GM18951 (cell line): ENCODE data around the gene ABCD4.
"Not testable (repeated sequence)": the region's sequence is repeated elsewhere in the genome, so short reads cannot be mapped to it uniquely, and the experiment has no call there.

Experiments used
- POLR2A ChIP-seq: IDR thresholded peaks from 4 replicates; pipeline ENCODE4 v1.6.1; 2011; ENCODE audit warnings: mild to moderate bottlenecking; ENCODE audit not compliant: insufficient read length, insufficient read depth; ENCODE audit errors: extremely low read depth
- in situ Hi-C: fragments of 300-500 bp; cut with MboI; formaldehyde crosslinking; loops from one replicate; pipeline ENCODE4 v1.12.0; 2022; ENCODE audit warnings: low sequenced_read_pairs, mixed read lengths, inconsistent platforms; ENCODE audit not compliant: unreplicated experiment

Gene ABCD4

DNA sequence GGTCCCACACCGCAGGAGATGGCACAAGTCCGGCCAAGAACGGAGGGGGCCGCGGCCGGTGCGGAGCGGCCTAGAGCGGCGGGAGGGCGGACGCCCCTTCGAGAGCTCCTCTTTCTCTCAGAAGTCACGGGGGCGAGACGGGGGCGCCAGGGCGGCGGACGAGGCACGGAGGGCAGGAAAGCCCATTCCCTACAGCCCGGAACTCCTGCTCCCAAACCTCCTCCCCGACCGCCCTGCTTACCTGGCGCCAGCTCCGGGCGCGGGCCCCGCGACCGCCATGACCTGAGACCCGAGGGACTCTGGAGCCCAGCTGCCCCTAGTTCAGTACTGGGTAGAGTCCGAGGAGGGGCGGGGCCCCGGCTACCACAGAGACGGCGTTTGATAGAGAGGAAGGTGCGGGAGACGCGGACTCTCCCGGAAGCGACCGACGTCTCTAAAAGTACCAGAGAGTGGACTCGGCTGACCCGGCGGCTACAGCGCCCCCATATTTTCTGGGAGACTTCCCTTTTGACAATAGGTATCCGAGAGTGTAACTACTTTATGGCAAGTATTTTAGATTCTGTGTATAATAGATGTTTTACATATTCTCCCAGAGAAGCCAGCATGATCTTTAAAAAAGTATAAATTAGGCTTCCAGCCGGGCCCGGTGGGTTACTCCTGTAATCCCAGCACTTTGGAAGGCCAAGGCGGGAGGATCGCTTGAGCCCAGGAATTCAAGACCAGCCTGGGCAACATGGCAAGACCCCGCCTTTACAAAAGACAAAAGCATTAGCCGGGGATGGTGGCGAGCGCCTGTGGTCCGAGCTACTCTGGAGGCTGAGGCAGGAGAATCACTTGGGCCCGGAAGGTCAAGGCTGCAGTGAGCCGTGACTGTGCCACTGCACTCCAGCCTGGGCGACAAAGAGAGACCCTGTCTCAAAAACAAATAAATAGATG, at the start of gene ABCD4:
Gene ABCD4 (minus strand): TSS at position 301 of the 936 bp plus-strand sequence. CDS start 22 bp downstream, at position 279.
- in situ Hi-C loops, result no loop called here
- TF ChIP-seq POLR2A, result peak; percentile 93

DNA sequence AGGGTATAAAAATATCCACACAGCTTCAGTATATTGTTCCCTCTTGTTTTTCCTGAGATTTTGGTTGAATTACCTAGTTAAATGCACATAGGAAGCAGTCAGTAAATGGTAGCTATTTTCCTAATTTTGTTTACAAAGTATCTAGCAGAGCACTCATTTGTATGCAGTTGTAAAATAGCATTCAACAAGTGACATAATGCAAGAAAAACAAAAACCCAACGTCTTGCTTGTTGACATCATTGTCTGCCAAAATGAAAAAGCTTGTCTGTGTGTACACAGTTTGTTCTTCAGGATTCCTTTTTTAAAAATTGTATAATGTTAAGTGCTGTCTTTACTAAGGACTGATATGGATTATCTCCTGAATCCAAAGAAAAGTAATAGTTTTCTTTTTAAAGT, 48.2 kb upstream of the ABCD4 start:
- in situ Hi-C loops, result loop anchor here (10.0 kb wide), 1 partner anchor 144 kb away; the partner anchor contains the start of genes ISCA2 and NPC2

DNA sequence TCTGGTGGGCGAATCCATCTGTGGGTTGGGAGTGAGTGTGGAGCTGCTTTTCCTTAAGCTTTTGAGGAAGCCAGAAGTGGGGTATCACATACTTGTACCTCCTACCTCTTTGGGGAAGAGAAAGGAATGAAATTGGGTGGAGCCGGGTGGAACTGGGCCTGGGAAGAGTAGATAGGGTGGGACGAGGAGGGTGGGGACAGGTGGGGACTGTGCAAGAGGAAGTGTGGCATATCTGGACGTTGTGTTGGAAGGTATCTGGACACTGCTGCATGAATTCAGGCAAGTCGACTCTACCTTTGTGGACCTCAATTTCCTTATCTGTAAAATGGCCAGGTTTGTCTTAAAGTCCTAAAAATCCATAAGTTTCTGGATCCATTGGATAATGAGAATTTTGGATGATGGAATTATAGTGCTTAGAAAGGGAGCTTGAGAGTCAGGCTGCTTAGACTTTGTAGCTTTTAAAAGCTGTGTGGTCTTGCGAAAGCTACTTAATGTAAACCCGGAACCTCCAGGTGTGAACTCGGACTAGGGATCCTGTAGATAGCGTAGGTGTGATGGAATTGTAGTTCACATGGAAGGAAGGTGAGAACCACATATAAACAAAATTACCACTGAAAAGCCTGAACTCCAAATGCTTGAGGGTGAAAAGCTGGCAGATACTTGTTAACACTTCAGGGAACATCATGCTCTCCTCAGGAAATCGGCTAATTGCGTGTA, 47.6 kb upstream of the ABCD4 start:
- no peak for TF ChIP-seq POLR2A
- in situ Hi-C loops, result loop anchor here (10.0 kb wide), 1 partner anchor 144 kb away; the partner anchor contains the start of genes ISCA2 and NPC2

More for the DNA sequence above, 48.2 kb upstream of the ABCD4 start:
- TF ChIP-seq POLR2A, result no peak

DNA sequence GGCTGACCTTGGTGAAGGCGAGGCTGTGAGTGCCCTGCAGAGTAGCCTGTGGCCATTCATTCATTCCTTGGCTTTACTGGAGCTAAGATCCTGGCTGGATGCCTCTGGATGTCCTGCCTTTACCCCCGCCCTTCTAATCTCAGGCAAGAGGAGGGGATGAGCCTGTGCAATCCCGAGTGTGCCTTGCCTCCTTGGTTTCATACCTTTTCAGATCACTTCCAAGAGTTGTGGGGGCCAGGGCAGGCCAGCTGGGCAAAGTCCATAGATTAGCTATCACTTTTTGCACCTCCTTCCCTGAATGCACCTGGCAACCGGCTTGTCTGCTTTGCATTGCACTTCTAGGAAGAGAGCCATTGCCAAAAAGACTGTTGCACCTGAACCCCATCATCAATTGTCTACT, 47.0 kb upstream of the ABCD4 start:
- no peak for TF ChIP-seq POLR2A
- in situ Hi-C loops, result loop anchor here (10.0 kb wide), 1 partner anchor 145 kb away; the partner anchor contains the start of genes ISCA2 and NPC2

DNA sequence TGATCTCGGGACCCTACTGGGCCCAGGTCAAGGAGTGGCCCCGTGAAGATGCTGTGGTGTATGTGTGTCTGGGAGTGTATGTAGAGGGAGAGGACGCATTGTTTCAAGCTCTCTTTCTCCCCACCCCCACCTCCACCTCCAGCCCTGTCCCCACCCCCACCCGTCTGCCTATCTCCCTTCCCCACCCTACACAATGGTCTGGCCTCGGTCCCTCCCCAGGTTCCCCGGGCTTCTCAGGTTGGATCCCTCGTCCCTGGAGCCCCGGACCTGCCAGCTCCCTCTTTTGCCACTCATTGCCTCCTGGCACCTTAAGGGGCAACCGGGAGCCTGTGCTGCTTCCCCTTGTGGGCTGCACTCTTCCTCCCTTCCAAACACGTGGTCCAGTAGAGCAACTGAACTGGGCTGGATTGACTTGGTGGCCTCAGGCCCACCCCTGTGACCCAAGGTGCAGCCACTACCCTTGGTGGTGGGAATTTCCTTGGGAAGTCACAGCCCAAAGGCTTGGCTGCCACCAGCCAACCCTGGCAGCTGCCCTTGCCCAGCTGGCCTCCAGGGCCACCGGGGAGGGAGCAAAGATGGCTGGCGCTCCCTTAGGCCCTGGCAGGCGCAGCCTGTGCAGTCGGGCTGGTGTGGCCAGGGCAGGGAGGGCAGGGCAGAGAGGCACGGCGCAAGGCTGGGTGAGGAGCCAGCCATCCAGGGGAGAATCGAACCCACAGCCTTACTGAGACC, 46.2 kb upstream of the ABCD4 start:
- in situ Hi-C loops, result no loop called here
- no peak for TF ChIP-seq POLR2A

DNA sequence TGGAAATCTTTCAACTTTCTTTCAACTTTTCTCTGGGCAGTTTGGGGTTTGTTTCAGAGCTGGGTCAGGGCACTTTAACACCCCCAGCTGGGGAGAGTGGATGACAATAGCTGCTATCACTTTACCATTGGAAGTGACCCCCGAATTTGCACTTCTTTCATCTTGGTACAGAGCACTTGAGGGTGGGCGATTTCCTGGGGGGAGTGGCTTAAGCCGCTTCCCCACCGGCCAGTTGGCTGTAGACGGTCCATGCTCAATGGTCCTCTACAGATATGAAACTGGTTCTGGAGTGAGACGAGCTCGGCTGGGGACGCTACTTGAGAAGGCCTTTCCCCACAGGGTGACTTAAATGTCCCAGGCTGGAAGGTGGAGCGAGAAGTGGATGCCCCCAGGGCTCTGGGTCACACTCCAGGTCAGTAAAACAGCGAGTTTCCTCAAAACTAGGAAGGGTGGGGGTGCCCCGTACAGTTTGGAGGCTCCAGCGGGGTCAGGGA, 45.6 kb upstream of the ABCD4 start, which contains the start of gene VRTN:
Gene VRTN (plus strand): TSS at position 231 of the 494 bp plus-strand sequence. CDS start 8,313 bp downstream, outside the sequence.
- no peak for TF ChIP-seq POLR2A
- in situ Hi-C loops, result no loop called here

DNA sequence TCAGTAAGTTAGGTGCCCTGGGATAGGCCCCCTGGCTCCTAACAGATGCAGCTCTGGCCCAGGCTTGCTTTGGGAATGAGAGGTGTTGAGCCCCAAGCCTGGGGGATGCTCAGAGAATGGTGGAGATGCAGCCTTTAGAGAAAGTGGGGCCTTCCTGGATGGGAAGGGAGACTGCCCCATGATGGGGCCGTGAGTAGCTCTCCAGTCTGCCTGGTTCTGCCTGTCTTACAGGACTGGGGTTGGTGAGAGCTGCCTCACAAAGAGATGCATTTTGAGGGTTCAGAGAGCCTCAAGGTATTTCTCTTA, 45.0 kb upstream of the ABCD4 start:
- no peak for TF ChIP-seq POLR2A

DNA sequence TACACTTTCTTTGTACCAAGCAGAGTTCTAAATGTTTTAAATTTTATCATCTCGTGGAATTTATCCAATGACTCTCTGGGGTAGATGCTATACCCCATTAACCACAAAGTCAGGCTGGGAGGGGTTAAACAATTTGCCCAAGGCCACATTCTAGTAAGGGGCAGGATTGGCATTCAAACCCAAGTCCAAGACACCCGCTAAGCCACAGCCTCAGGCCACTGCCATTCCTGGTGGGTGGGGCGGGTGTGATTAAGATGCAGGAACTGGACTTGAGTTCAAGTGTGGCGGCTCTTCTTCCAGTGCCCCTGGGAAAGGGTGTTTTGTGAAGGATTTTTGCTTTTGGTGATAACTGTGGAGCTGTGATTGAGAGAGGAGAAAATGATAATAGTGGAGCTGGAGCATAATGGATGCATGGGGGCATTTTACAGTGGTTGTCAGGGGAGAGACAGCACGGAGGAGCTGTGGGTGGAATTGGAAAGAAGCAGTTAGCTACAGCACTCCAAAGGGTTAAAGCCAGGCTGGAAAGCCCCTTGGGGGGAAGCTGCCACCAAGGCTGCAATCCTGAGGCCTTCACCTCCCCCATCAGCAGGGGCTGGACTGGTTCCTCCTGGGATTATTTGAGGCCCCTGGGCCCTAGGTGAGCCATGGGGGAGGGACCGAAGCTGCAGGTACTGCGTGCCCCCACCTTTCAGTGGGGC, 44.5 kb upstream of the ABCD4 start:
- TF ChIP-seq POLR2A, result no peak
- in situ Hi-C loops, result no loop called here

More for the DNA sequence above, 45.0 kb upstream of the ABCD4 start:
- in situ Hi-C loops, result no loop called here

DNA sequence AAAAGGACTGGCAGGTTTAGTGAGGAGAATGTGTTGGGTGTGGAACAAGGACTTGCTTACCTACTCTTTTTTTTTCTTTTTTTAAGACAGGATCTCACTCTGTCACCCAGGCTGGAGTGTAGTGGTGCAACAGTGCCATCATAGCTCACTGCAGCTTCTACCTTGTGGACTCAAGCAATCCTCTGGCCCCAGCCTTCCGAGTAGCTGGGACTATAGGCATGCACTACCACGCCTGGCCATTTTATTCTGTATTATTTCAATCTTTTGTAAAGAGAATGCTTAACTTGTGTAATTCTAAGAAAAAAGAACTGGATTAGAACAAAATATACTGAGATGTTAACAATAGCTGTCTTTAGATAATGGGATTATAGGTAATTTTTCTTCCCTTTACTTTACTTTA, 43.6 kb upstream of the ABCD4 start:
- no peak for TF ChIP-seq POLR2A
- in situ Hi-C loops, result no loop called here

DNA sequence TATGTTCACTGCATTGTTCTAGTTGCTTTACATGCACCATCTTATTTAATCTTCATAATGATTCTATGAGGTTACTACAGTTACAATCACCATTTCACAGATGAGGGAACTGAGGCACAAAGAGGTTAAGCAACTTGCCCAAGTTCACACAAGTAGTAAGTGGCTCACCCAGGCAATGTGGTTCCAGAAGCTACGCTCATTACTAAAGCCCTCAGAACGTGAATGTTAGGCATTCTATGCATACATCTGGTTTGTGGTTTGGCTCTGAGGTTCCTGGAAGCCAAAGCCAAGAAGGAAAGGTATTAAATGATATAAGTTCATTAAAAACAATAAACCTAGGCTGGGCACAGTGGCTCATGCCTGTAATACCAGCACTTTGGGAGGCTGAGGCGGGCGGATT, 31.2 kb upstream of the ABCD4 start:
- TF ChIP-seq POLR2A, result no peak
- in situ Hi-C loops, result no loop called here

DNA sequence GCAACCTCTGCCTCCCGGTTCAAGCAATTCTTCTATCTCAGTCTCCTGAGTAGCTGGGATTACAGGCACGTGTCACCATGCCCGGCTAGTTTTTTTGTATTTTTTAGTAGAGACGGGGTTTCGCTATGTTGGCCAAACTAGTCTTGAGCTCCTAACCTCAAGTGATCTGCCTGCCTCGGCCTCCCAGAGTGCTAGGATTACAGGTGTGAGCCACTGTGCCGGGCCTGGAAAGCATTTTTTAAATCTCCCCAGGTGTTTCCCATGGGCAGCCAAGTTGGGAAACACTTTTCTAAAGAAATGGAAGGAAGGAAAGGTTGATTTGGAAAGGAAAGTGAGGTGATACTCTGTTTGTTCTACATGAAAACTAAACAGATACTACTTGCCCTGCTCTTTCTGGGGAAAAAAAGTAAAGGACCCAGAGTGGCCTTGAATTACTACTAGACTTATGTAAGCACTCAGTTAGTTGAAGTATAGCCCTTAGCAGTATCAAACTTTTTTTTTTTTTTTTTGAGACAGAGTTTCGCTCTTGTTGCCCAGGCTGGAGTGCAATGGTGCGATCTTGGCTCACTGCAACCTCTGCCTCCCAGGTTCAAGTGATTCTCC, 27.3 kb upstream of the ABCD4 start:
- in situ Hi-C loops, result not testable (repeated sequence)

DNA sequence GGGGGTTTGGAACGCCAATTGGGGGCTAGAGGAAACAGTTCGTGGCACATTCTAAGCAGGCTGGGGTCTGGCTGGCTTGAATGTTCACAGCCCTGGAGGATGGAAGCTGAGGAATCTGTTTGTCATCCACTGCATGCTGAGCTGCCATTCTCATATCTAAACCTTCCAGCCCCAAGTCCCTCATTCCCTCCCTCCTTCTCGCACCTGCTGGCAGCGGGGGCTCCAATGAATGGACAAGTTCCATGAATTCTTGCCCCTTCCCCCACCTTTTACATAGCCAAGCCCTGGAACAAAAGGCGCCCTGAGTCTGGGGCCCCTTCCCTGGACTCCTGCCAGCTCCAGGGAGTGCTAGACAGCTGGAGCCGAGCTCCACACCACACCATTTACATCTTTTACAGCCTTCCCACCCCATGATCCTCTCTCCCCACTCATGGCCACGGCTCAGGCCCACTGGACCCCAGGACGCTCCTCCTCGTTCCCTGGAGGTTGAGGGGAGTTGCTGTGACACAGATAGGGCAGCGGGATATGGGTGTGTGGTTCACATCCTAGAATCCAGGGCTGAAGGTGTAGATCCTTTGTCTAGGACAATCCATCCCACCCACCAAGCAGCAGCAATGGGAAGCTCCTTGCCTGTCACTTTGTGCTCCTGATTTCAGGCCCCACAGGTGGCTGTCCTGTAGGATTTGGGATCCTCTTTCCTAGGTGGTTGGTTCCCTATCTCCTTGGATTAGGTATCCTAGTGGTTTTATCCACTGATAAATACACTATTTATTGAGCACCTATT, 23.8 kb upstream of the ABCD4 start:
- in situ Hi-C loops, result no loop called here
- TF ChIP-seq POLR2A, result no peak
